ENCODE results near the gene MGP.

Gene MGP

GRCh38 chr12:14892726-14893505 lies 7.3 kb upstream of the MGP start:
- no peak for TF ChIP-seq ZFX (IDR thresholded peaks at IDR 0.05; ENCODE audit: borderline replicate concordance)
- TF ChIP-seq CTCF (IDR thresholded peaks at IDR 0.05), result peak; percentile 47
- no peak overlapping the region for H3K27ac ChIP-seq

GRCh38 chr12:14890701-14891100 lies 5.0 kb upstream of the MGP start:
- no peak overlapping the region for H3K27ac ChIP-seq
- TF ChIP-seq ZFX (IDR thresholded peaks at IDR 0.05; ENCODE audit: borderline replicate concordance) (no peak), CTCF (IDR thresholded peaks at IDR 0.05) (no peak)

- no peak overlapping the region for H3K27ac ChIP-seq
- TF ChIP-seq ZFX (IDR thresholded peaks at IDR 0.05; ENCODE audit: borderline replicate concordance), result no peak
- no peak for TF ChIP-seq CTCF (IDR thresholded peaks at IDR 0.05)
Observed at GRCh38 chr12:14886271-14886670, 617 bp upstream of the MGP start.

- TF ChIP-seq ZFX (IDR thresholded peaks at IDR 0.05; ENCODE audit: borderline replicate concordance) (no peak), CTCF (IDR thresholded peaks at IDR 0.05) (no peak)
- no peak overlapping the region for H3K27ac ChIP-seq
Observed at GRCh38 chr12:14884458-14884878, 1.2 kb downstream of the MGP start.

- H3K27ac ChIP-seq, result no peak overlapping the region
Observed at GRCh38 chr12:14883686-14884085, 2.0 kb downstream of the MGP start.

GRCh38 chr12:14880890-14881453 lies 4.7 kb downstream of the MGP start:
- H3K27ac ChIP-seq, result no peak overlapping the region
- no peak for TF ChIP-seq ZFX (IDR thresholded peaks at IDR 0.05; ENCODE audit: borderline replicate concordance)
- no peak for TF ChIP-seq CTCF (IDR thresholded peaks at IDR 0.05)

More at GRCh38 chr12:14883686-14884085, 2.0 kb downstream of the MGP start:
- no peak for TF ChIP-seq ZFX (IDR thresholded peaks at IDR 0.05; ENCODE audit: borderline replicate concordance)
- no peak for TF ChIP-seq CTCF (IDR thresholded peaks at IDR 0.05)

Data from 22Rv1 (cell line).